PC-3 (cell line): ENCODE results near the gene ABCD4. TPM values are rescaled to one million over a fixed set of nuclear protein-coding genes. Genes with fewer than 3 reads are reported as not detected.

ENCODE experiments used
- ATAC-seq: fragments of 200-7000 bp; cut with Tn5 transposase; 2 replicates; pipeline ENCODE4 v1.9.1; 2020; ENCODE audit warnings: mild to moderate bottlenecking, moderate library complexity
- BruUV-seq: library from RNA; stranded (reverse); fragments of 400-500 nt; replicated peaks from 2 replicates; lab custom pipeline; 2021; lab: Mats Ljungman, UMichigan
- CTCF ChIA-PET: fragments of 300-600 bp; sonication (Branson Sonifier 250); formaldehyde crosslinking; loops from one replicate; lab custom pipeline; 2022; ENCODE audit warnings: antibody characterized with exemption; lab: Charles Lee
- POLR2A ChIA-PET: fragments of 300-600 bp; sonication (Branson Sonifier 250); formaldehyde crosslinking; loops from one replicate; lab custom pipeline; 2022; ENCODE audit warnings: antibody characterized with exemption; ENCODE audit not compliant: unreplicated experiment; lab: Charles Lee
- DNase-seq: peaks from one replicate; pipeline ENCODE4 v3.0.0-alpha.2; 2015
- H2AFZ ChIP-seq: fragments of 300-600 bp; sonication (generic); 2 replicates; pipeline ENCODE4 v1.6.0; 2016; ENCODE audit warnings: antibody characterized with exemption, low read length
- H3F3A ChIP-seq: fragments of 300-600 bp; sonication (generic); one replicate; pipeline ENCODE4 v1.6.0; 2017; ENCODE audit warnings: antibody characterized with exemption, low read length, control low read depth, mild to moderate bottlenecking; ENCODE audit not compliant: unreplicated experiment
- H3K27ac ChIP-seq: fragments of 300-600 bp; sonication (generic); 2 replicates; pipeline ENCODE4 v1.5.1; 2016; ENCODE audit warnings: mild to moderate bottlenecking, low read length
- H3K27me3 ChIP-seq: fragments of 300-600 bp; sonication (generic); 2 replicates; pipeline ENCODE4 v1.6.1; 2016; ENCODE audit warnings: low read length, mixed read lengths
- H3K36me3 ChIP-seq: fragments of 300-600 bp; sonication (generic); 2 replicates; pipeline ENCODE4 v1.6.1; 2016; ENCODE audit warnings: low read depth, mixed run types, low read length, mixed read lengths
- H3K4me1 ChIP-seq: fragments of 300-600 bp; sonication (generic); 2 replicates; pipeline ENCODE4 v1.5.1; 2016; ENCODE audit warnings: low read length; ENCODE audit not compliant: insufficient read depth
- H3K4me2 ChIP-seq: fragments of 300-600 bp; sonication (generic); 2 replicates; pipeline ENCODE4 v1.6.0; 2016; ENCODE audit warnings: low read length
- H3K4me3 ChIP-seq: fragments of 300-600 bp; sonication (generic); 2 replicates; pipeline ENCODE4 v1.5.1; 2016; ENCODE audit warnings: mild to moderate bottlenecking, low read length, mixed read lengths
- H3K79me2 ChIP-seq: fragments of 300-600 bp; sonication (generic); 2 replicates; pipeline ENCODE4 v1.6.1; 2017; ENCODE audit warnings: low read length, mixed read lengths
- H3K9ac ChIP-seq: fragments of 300-600 bp; sonication (generic); 2 replicates; pipeline ENCODE4 v1.6.0; 2016; ENCODE audit warnings: mild to moderate bottlenecking, low read length
- H3K9me2 ChIP-seq: fragments of 300-600 bp; sonication (generic); replicated peaks from 2 replicates; pipeline ENCODE4 v1.6.1; 2016; ENCODE audit warnings: mixed run types, low read length, mixed read lengths
- H3K9me3 ChIP-seq: fragments of 300-600 bp; sonication (generic); 2 replicates; pipeline ENCODE4 v1.6.1; 2016; ENCODE audit warnings: low read length, mixed read lengths
- H4K20me1 ChIP-seq: fragments of 300-600 bp; sonication (generic); 2 replicates; pipeline ENCODE4 v1.6.1; 2016; ENCODE audit warnings: low read length, mixed read lengths
- CTCF ChIP-seq: fragments of 300-600 bp; sonication (generic); conservative IDR thresholded peaks from 2 replicates; pipeline ENCODE4 v1.5.1; 2017; ENCODE audit warnings: antibody characterized with exemption, low read depth, mild to moderate bottlenecking, low read length
- EZH2 ChIP-seq: fragments of 300-600 bp; sonication (generic); IDR thresholded peaks from one replicate; pipeline ENCODE4 v1.6.1; 2017; ENCODE audit warnings: antibody characterized with exemption, mild to moderate bottlenecking, low read length; ENCODE audit not compliant: unreplicated experiment
- EZH2phosphoT487 ChIP-seq: fragments of 300-600 bp; sonication (generic); IDR thresholded peaks from 2 replicates; pipeline ENCODE4 v1.6.1; 2018; ENCODE audit warnings: mild to moderate bottlenecking, antibody characterized with exemption, low read length, borderline replicate concordance
- intact Hi-C: fragments of 100-400 bp; cut with micrococcal nuclease; formaldehyde crosslinking; loops from 2 replicates; pipeline ENCODE4 v1.9.0; 2023
- total RNA-seq: library from RNA; depleted of rRNA; stranded (reverse); fragments of >200 nt; gene quantifications from 2 replicates; pipeline ENCODE4 v1.2.3, GENCODE V29; 2014

The ABCD4 gene
- total RNA-seq, 1 experiment from 2014 or later = 27.1 TPM

- Histone ChIP-seq H3F3A (no peaks in the 10 kb centered on the region), H3K4me1 (no peaks in the 10 kb centered on the region), H3K79me2 (no peaks in the 10 kb centered on the region), H3K27ac (no peak overlapping the region), H3K9ac (no peak overlapping the region), H4K20me1 (no peaks in the 10 kb centered on the region), H3K36me3 (no peaks in the 10 kb centered on the region), H2AFZ (no peak overlapping the region), H3K4me2 (no peak overlapping the region), H3K9me3 (no peaks in the 10 kb centered on the region), H3K27me3 (peaks cover 44% of the 10 kb centered on the region), H3K4me3 (no peak overlapping the region), H3K9me2 (no peaks in the 10 kb centered on the region)
- BruUV-seq = no TSS peak
- CTCF ChIA-PET = no interaction called here
- TF ChIP-seq CTCF = no peak
- TF ChIP-seq EZH2 = no peak
- no peak for TF ChIP-seq EZH2phosphoT487
- POLR2A ChIA-PET = no interaction called here
- intact Hi-C loops = no loop called here
- ATAC-seq (no peak), DNase-seq (no peak)
Measured at GRCh38 chr14:74243051-74243450, 59.7 kb downstream of the ABCD4 start.

- BruUV-seq = no TSS peak
- CTCF ChIA-PET = no interaction called here
Measured at GRCh38 chr14:74242780-74243042, 60.0 kb downstream of the ABCD4 start.

More at GRCh38 chr14:74242780-74243042, 60.0 kb downstream of the ABCD4 start:
- Histone ChIP-seq H3K4me3 (no peak overlapping the region), H3K36me3 (no peaks in the 10 kb centered on the region), H3K27ac (no peak overlapping the region), H3K9me2 (no peaks in the 10 kb centered on the region), H4K20me1 (no peaks in the 10 kb centered on the region), H3K9me3 (no peaks in the 10 kb centered on the region), H3K4me2 (no peak overlapping the region), H3K27me3 (peaks cover 44% of the 10 kb centered on the region), H3K4me1 (no peaks in the 10 kb centered on the region), H2AFZ (no peak overlapping the region), H3K79me2 (no peaks in the 10 kb centered on the region), H3K9ac (no peak overlapping the region), H3F3A (no peaks in the 10 kb centered on the region)
- POLR2A ChIA-PET = no interaction called here
- TF ChIP-seq CTCF (no peak), EZH2 (no peak), EZH2phosphoT487 (no peak)
- no peak for DNase-seq
- no peak for ATAC-seq
- intact Hi-C loops = no loop called here
